ENCODE data around the gene SLC22A23.
A peak's percentile ranks its signal among the peaks of the same experiment; 100 is the strongest.

Gene SLC22A23

GRCh38 chr6:3410385-3411360, 46.2 kb downstream of the SLC22A23 start:
- no peaks in the 10 kb centered on the region for H3K36me3 Mint-ChIP-seq
- H3K9me3 Mint-ChIP-seq = no peaks in the 10 kb centered on the region
- no peaks in the 10 kb centered on the region for H3K27me3 Mint-ChIP-seq
- H3K4me1 Mint-ChIP-seq = peaks cover 6% of the 10 kb centered on the region
- H3K4me3 Mint-ChIP-seq = no peak overlapping the region
- peak; percentile 39 for ATAC-seq
- H3K27ac Mint-ChIP-seq = no peak overlapping the region

GRCh38 chr6:3409699-3410384, 47.0 kb downstream of the SLC22A23 start:
- H3K9me3 Mint-ChIP-seq = no peaks in the 10 kb centered on the region
- no peak overlapping the region for H3K4me3 Mint-ChIP-seq
- H3K4me1 Mint-ChIP-seq = peaks cover 6% of the 10 kb centered on the region
- ATAC-seq = no peak
- H3K27ac Mint-ChIP-seq = no peak overlapping the region
- no peaks in the 10 kb centered on the region for H3K36me3 Mint-ChIP-seq
- H3K27me3 Mint-ChIP-seq = no peaks in the 10 kb centered on the region

DNA sequence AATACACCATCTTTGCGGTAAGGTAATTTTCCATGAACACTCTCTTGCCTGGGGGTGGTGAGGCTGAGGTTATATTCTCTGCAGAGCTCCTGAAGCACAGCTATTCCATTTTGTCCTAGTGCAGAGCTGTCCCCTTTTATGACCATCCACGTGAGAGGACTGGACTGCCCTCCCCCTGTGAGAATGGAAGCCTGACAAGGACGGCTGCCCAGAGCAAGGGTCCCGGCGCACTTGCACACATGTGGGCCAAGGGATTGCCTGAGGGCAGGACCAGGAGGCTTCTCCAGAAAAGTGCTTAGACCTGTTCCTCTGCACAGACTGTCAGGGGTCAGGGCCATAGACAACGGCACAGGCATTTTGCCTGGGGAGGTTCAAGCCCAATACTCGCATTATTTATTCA, 48.2 kb downstream of the SLC22A23 start:
- H3K27me3 Mint-ChIP-seq = no peaks in the 10 kb centered on the region
- H3K4me1 Mint-ChIP-seq = peaks cover 10% of the 10 kb centered on the region
- no peak for ATAC-seq
- H3K4me3 Mint-ChIP-seq = no peak overlapping the region
- no peaks in the 10 kb centered on the region for H3K9me3 Mint-ChIP-seq
- H3K36me3 Mint-ChIP-seq = no peaks in the 10 kb centered on the region
- H3K27ac Mint-ChIP-seq = no peak overlapping the region

DNA sequence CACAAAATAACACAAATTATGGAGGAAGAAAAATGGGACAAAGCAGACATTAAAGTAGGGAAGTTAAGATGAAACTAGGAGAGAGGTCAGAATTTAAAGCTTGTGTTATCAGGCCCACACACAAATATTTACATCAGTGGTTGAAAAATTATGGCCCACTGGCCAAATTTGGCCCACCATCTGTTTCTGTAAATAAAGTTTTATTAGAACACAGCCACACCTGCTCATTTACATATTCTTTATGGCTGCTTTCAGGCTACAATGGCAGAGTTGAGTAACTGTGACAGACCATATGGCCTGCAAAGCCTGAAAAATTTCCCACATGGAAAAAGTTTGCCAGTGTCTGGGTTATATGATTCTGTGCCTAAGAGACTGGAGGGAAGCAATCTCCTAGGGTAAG, 49.0 kb downstream of the SLC22A23 start:
- Mint-ChIP-seq H3K4me3 (no peak overlapping the region), H3K36me3 (no peaks in the 10 kb centered on the region), H3K27ac (no peak overlapping the region), H3K27me3 (peaks cover 1% of the 10 kb centered on the region), H3K4me1 (peaks cover 12% of the 10 kb centered on the region), H3K9me3 (no peaks in the 10 kb centered on the region)
- ATAC-seq = no peak

DNA sequence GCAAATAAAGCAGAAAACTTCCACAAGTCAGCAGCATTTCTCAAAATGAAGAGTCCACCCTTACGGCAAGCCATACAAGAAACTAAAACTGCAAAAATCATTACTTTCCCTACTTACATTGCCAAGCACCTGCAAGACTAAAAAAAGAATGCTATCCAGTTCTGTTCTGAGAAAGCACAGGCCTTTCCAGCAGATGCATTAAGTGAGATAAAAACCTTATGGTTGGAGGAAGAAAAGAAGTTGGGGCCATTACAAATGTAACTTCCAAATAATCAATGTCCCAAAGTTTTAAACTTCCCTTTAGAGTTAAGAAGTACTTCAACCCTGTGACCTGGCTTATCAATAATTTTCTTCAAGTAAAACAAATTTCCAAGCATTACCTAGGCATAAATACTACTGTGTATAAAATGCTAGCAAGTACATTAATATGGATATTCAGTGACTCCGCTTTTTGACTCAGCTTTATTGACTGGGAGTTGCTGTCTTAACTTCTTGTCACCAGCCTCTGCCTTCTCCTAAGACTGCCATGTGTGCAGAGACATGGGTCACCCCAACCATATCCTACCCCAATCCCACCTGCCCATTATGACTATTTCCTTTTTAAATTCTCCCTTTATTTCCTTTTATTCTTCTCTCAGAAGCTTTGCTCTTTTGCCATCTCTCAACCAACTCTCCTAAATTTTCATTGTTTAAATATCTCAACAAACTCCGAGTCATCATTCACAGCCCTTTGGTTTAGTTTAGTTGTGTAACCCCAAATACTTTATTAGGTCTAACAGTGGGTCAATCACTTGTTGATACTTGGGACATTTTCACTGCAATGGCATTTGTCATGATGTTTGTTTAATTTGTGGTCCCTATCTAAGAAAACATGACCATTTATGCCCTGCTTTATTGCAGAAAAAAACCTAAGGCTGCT, 49.7 kb downstream of the SLC22A23 start:
- H3K4me1 Mint-ChIP-seq = peaks cover 12% of the 10 kb centered on the region
- H3K27me3 Mint-ChIP-seq = peaks cover 8% of the 10 kb centered on the region
- no peak overlapping the region for H3K27ac Mint-ChIP-seq
- H3K36me3 Mint-ChIP-seq = no peaks in the 10 kb centered on the region
- H3K9me3 Mint-ChIP-seq = no peaks in the 10 kb centered on the region
- no peak overlapping the region for H3K4me3 Mint-ChIP-seq
- ATAC-seq = no peak

GRCh38 chr6:3406362-3406821, 50.5 kb downstream of the SLC22A23 start:
- Mint-ChIP-seq H3K27ac (no peak overlapping the region), H3K9me3 (no peaks in the 10 kb centered on the region), H3K36me3 (no peaks in the 10 kb centered on the region), H3K27me3 (peaks cover 16% of the 10 kb centered on the region), H3K4me1 (peaks cover 12% of the 10 kb centered on the region), H3K4me3 (no peak overlapping the region)
- no peak for ATAC-seq

DNA sequence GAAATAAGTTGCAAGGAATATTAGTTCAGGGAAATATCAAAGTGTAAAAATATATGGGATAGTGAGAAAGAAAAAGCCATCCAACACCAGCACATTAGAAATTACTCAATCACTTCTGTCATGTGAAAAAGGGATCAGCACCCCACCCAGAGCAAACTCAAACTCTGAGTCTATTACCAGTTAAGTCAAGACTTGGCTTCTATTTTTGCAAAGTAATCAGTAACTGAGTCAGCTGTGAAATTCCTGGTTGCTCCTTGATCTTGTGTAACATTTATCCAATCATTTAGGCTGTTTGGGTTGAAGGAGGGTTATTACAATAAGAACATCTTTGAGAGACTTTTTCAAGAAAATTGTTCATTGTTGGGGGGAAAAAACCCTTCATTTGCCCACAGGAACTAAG, 51.2 kb downstream of the SLC22A23 start:
- ATAC-seq = no peak
- Mint-ChIP-seq H3K27ac (no peak overlapping the region), H3K36me3 (no peaks in the 10 kb centered on the region), H3K27me3 (peaks cover 17% of the 10 kb centered on the region), H3K4me3 (no peak overlapping the region), H3K4me1 (peaks cover 8% of the 10 kb centered on the region), H3K9me3 (no peaks in the 10 kb centered on the region)

GRCh38 chr6:3405182-3405518, 51.7 kb downstream of the SLC22A23 start:
- H3K4me1 Mint-ChIP-seq = peaks cover 6% of the 10 kb centered on the region
- no peak overlapping the region for H3K4me3 Mint-ChIP-seq
- H3K27me3 Mint-ChIP-seq = peaks cover 17% of the 10 kb centered on the region
- ATAC-seq = no peak
- H3K27ac Mint-ChIP-seq = no peak overlapping the region
- no peaks in the 10 kb centered on the region for H3K9me3 Mint-ChIP-seq
- no peaks in the 10 kb centered on the region for H3K36me3 Mint-ChIP-seq

DNA sequence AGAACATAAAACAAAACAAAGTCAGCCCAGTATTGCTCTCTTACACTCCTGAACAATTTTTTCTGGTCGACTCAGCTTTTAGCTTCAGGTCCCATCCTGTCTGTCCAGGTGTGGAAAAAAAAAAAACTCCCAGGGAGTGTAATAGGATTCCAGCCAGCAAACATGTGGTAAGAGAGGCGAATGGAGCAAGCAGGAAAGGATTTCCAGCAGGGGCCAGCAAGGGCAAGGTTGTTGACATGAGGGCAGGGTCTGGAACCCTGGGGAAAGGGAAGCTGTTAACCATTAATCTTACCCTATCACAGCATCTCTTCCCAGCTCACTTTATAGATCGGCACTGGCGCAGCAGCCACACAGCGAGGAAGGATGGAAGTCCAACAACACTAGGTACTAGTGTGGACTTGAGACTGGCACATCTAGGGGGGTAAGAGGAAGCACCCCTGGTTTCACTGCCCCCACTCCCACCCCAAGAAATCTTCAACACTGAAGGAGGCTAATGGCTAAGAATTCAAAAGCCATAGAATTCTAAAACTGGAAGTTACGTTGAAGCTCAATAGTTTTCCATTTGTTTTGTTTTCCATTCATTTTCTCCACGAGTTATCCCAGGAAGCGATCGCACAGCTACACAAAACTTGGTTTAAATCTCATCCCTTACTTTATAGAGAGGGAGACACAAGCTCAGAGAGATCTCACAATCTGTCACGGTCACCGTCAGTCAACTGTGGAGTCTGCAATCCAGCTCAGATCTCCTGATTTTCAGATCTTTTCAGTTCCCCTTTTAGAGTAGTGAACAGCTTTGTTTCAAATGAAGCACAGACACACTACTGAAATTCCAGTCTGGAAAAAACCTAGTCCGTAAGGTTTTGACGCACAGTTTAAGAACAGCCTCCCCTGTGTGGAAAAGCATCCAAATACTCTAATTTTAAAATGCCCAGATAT, 53.3 kb downstream of the SLC22A23 start:
- no peak overlapping the region for H3K27ac Mint-ChIP-seq
- H3K9me3 Mint-ChIP-seq = no peaks in the 10 kb centered on the region
- no peak overlapping the region for H3K4me3 Mint-ChIP-seq
- ATAC-seq = no peak
- H3K36me3 Mint-ChIP-seq = no peaks in the 10 kb centered on the region
- H3K27me3 Mint-ChIP-seq = peaks cover 17% of the 10 kb centered on the region
- H3K4me1 Mint-ChIP-seq = peaks cover 6% of the 10 kb centered on the region

DNA sequence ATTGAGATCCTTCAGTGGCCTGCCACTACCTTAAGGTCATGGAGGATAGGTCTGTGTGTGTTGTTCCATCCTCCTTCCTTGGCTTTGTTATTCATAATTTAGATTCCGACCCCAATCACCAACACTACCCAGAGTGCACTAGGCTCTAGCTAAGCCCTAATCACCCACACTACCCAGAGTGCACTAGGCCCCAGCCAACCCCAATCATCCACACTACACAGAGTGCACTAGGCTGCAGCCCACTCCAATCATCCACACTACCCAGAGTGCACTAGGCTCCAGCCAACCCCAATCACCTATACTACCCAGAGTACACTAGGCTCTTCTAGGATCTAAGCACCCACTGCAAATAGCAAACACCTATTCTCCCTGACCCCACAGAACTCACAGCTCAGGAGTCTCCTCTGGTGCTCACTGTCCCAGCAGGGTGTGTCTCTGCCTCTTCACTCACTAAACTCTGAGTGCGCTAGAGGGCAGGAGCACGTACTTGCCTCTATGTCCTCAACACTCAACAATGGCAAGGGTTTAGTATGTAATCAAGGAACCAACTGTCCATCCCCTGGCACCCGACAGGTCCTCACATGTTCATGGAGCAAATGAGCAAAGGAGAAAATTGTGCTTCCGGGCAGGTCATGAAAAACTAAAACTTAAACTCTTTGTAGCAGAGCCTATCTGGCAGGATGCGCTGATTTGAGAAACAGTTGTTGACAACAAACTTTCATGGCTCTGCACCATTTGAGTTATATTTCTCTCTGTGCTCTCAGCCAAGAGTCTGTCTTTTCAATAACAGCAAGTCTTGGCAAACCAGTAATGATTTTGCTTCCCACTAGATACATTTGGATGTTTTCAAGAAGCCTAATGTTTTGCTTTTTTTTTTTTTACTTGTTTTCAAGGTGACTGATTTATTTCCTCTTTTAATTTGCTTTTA, 54.3 kb downstream of the SLC22A23 start:
- H3K27ac Mint-ChIP-seq = no peak overlapping the region
- ATAC-seq = peak; percentile 39
- H3K4me1 Mint-ChIP-seq = peaks cover 6% of the 10 kb centered on the region
- no peaks in the 10 kb centered on the region for H3K9me3 Mint-ChIP-seq
- peaks cover 17% of the 10 kb centered on the region for H3K27me3 Mint-ChIP-seq
- H3K4me3 Mint-ChIP-seq = no peak overlapping the region
- no peaks in the 10 kb centered on the region for H3K36me3 Mint-ChIP-seq

- Mint-ChIP-seq H3K36me3 (no peaks in the 10 kb centered on the region), H3K4me3 (no peak overlapping the region), H3K27ac (no peak overlapping the region), H3K4me1 (peaks cover 6% of the 10 kb centered on the region), H3K27me3 (peaks cover 26% of the 10 kb centered on the region), H3K9me3 (no peaks in the 10 kb centered on the region)
- ATAC-seq = no peak
Observed at GRCh38 chr6:3400162-3400561, 56.7 kb downstream of the SLC22A23 start.

- no peak for ATAC-seq
- Mint-ChIP-seq H3K36me3 (no peaks in the 10 kb centered on the region), H3K4me3 (no peak overlapping the region), H3K4me1 (peaks cover 6% of the 10 kb centered on the region), H3K27ac (no peak overlapping the region), H3K27me3 (peaks cover 26% of the 10 kb centered on the region), H3K9me3 (no peaks in the 10 kb centered on the region)
Observed at GRCh38 chr6:3398755-3399696, 57.8 kb downstream of the SLC22A23 start.

All from stimulated activated memory B cell treated with anti-CD40 and anti-IgM and Interleukin-4, amounts not matched to agents 10 μg/mL and 1 μg/mL and 100 μg/mL, for 72 hours (primary cell).